Left ventricle myocardium inferior (tissue), 1 donor: ENCODE measurements around the gene PALD1. TPM values are rescaled to one million over a fixed set of nuclear protein-coding genes. Genes with fewer than 3 reads are reported as not detected.

Experiments used
- DNase-seq: peaks from one replicate; pipeline ENCODE4 v3.0.0-alpha.2; 2020
- H3K27ac ChIP-seq: fragments of 200-600 bp; replicated peaks from 2 replicates; pipeline ENCODE4 v1.8.0; 2021
- H3K27me3 ChIP-seq: fragments of 200-600 bp; 2 replicates; pipeline ENCODE4 v1.8.0; 2021; ENCODE audit warnings: low read depth
- H3K36me3 ChIP-seq: fragments of 200-600 bp; 2 replicates; pipeline ENCODE4 v1.8.0; 2021
- H3K4me1 ChIP-seq: fragments of 200-600 bp; 2 replicates; pipeline ENCODE4 v1.8.0; 2021
- H3K4me3 ChIP-seq: fragments of 200-600 bp; 2 replicates; pipeline ENCODE4 v1.8.0; 2021; ENCODE audit warnings: mild to moderate bottlenecking, moderate library complexity
- H3K9me3 ChIP-seq: fragments of 200-600 bp; replicated peaks from 2 replicates; pipeline ENCODE4 v1.8.0; 2021
- intact Hi-C: fragments of 100-400 bp; cut with micrococcal nuclease; formaldehyde crosslinking; loops from one replicate; pipeline ENCODE4 v1.11.0; 2022
- total RNA-seq: library from RNA; stranded (reverse); fragmentation: NEBNext Ultra II Directional; extraction: Animal tissue kit (Norgen Biotek cat#: 25700); gene quantifications from one replicate; pipeline ENCODE4 v1.2.1, GENCODE V29; 2021
- TF ChIP-seq, protein P1 (sequence below): fragments of 200-600 bp; IDR thresholded peaks from 2 replicates; pipeline ENCODE4 v1.8.0; 2021; ENCODE audit warnings: antibody characterized with exemption, mild to moderate bottlenecking, borderline replicate concordance
- donor health status: DM: no; HTN: yes; CAD: no; lungs with severe emphysema.

The PALD1 gene
- total RNA-seq, 1 donor from 2014 or later: 5.1 TPM

DNA sequence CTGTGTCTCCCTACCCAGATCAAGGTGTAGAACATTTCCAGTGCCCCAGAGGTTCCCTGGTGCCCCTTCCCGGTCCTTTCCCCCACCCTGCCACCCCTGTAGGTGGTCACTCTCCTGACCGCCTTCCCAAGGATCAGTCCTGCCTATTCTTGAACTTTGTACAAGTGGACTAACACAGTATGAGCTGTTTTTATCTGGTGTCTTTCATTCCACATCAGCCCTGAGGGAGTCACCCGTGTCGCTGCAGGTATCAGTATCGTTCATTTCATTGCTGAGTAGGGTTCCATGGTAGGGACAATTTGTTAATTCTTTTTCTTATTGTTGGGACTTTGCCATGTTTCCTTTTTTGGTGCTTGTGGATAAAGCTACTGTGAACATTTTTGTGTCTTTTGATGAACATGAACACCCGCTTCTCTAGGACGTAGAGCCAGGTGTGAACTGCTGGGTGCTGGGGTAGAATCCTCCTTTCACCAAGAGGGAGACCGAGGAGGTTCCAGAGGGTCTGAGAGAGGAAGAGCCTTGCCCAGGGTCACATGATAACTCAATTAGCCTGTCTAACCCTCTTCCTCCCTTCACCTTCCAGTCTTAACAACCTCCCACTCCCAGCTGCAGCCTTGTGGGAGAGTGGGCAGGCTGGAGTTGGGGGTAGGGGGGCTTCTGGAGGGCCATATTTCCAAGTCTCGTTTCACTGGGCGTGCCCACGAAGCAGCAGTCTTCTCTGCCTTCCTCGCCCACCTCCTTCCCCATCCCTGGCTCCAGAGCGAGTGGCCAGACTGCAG is 18.0 kb downstream of the PALD1 start:
- Histone ChIP-seq H3K9me3 (no peaks in the 10 kb centered on the region), H3K4me1 (peaks cover 68% of the 10 kb centered on the region), H3K27me3 (no peaks in the 10 kb centered on the region), H3K27ac (no peak overlapping the region), H3K4me3 (no peak overlapping the region), H3K36me3 (no peaks in the 10 kb centered on the region)
- TF ChIP-seq, protein P1, sequence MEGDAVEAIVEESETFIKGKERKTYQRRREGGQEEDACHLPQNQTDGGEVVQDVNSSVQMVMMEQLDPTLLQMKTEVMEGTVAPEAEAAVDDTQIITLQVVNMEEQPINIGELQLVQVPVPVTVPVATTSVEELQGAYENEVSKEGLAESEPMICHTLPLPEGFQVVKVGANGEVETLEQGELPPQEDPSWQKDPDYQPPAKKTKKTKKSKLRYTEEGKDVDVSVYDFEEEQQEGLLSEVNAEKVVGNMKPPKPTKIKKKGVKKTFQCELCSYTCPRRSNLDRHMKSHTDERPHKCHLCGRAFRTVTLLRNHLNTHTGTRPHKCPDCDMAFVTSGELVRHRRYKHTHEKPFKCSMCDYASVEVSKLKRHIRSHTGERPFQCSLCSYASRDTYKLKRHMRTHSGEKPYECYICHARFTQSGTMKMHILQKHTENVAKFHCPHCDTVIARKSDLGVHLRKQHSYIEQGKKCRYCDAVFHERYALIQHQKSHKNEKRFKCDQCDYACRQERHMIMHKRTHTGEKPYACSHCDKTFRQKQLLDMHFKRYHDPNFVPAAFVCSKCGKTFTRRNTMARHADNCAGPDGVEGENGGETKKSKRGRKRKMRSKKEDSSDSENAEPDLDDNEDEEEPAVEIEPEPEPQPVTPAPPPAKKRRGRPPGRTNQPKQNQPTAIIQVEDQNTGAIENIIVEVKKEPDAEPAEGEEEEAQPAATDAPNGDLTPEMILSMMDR: no peak
- intact Hi-C loops: no loop called here
- DNase-seq: no peak

DNA sequence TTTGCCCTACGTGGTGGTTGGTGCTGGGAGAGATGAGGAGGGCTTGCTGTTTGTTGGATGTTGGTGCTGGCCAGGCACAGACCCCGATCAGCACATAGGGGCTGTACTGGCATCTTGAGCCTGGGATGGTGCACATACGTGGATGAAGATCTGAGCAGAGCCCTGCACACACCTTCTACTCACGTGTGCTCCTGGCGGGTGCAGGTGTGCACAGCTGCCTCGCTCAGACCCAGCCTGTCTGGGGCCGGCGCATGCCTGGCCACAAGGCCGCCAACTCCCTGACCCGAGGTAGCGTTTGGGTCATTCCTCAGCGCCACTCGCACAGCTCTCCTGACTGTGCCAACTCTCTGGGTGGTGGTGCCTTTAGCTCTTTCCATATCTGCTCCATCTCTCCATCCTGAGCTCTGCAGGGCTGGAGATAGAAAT is 18.6 kb downstream of the PALD1 start:
- H3K27ac ChIP-seq: no peak overlapping the region
- H3K9me3 ChIP-seq: no peaks in the 10 kb centered on the region
- TF ChIP-seq, protein P1: no peak
- H3K4me3 ChIP-seq: no peak overlapping the region
- intact Hi-C loops: no loop called here
- no peaks in the 10 kb centered on the region for H3K27me3 ChIP-seq
- no peak for DNase-seq
- H3K4me1 ChIP-seq: peaks cover 72% of the 10 kb centered on the region
- no peaks in the 10 kb centered on the region for H3K36me3 ChIP-seq

DNA sequence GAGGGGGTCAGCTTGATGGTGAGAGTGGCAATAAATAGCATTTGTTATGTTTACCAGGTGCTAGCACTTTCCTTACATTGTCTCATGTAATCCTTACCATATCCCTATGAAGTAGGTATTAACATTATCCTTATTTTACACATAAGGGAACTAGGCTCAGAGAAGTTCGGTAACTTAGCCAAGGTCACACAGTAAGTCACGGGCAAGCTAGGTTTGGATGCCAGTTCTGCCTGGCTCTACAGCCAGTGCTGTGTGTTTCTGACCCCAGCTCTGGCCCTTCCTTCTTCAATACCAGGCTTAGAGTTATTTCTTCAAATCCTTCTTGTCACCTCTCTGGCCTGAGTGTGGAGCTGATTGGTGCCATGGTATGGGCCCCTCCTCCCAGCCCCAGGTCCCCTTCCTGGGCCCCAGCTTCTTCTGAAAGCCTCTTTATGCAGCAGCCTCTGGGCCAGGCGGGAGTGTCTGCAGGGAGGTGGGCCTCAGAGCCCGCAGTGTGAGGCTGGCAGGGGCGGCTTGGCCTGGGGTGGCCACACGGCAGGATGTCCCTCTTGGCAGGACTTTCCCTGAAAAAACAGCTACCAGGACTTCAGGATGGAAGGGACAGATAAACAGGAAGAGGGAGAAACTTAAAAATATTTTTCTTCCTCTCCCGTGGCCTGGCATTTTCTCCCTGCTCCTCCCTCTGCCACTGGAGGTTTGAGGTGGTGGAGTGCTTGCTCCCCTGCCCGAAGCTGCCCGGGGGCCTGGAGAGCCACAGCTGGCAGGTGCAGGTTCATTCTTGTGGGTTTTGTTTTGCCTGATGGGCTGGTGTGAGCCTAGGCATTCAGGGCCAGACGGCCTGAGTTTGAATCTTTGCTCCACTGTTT is 20.6 kb downstream of the PALD1 start:
- H3K4me1 ChIP-seq: peaks cover 71% of the 10 kb centered on the region
- H3K4me3 ChIP-seq: no peak overlapping the region
- TF ChIP-seq, protein P1: no peak
- peak overlapping the region; percentile 77 for H3K27ac ChIP-seq
- intact Hi-C loops: no loop called here
- no peaks in the 10 kb centered on the region for H3K36me3 ChIP-seq
- no peaks in the 10 kb centered on the region for H3K9me3 ChIP-seq
- DNase-seq: no peak
- H3K27me3 ChIP-seq: no peaks in the 10 kb centered on the region

- intact Hi-C loops: no loop called here
- DNase-seq: no peak
- Histone ChIP-seq H3K27me3 (no peaks in the 10 kb centered on the region), H3K4me3 (no peak overlapping the region), H3K27ac (peak overlapping the region; percentile 77), H3K4me1 (peaks cover 69% of the 10 kb centered on the region), H3K36me3 (no peaks in the 10 kb centered on the region), H3K9me3 (no peaks in the 10 kb centered on the region)
- TF ChIP-seq, protein P1: no peak
Observed at GRCh38 chr10:70499836-70500167, 21.2 kb downstream of the PALD1 start.

DNA sequence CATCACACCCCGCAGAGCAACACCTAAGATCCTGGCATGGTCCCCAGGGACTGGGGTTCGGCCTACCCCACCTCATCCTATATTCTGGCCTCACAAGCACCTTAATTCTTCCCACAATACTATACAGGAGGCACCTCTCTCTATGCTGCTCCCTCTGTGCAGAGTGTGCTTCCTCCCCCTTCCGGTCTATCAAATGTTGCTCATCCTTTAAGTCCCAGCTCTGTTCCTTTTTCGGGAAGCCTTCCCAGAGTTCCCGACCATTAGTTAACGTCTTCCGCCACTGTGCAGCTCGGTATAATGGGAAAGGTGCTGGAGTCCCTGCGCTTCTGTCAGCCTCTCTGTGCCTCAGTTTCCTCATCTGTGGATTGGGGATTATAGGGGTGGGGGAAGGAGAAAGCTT is 21.8 kb downstream of the PALD1 start:
- Histone ChIP-seq H3K27me3 (no peaks in the 10 kb centered on the region), H3K9me3 (no peaks in the 10 kb centered on the region), H3K4me1 (peaks cover 68% of the 10 kb centered on the region), H3K4me3 (no peak overlapping the region), H3K27ac (peak overlapping the region; percentile 77), H3K36me3 (no peaks in the 10 kb centered on the region)
- TF ChIP-seq, protein P1: no peak
- no peak for DNase-seq
- intact Hi-C loops: no loop called here
